HL-60/S4 treated with retinoic acid at 250 ng/mL for 4 days and 3 days (cell line): ENCODE results near the gene GLDC.

ENCODE experiments used
- in situ Hi-C: fragments of 300-500 bp; cut with MboI; formaldehyde crosslinking; loops from 2 replicates; pipeline ENCODE4 v1.7.0; 2022; ENCODE audit warnings: low sequenced_read_pairs

The GLDC gene

DNA sequence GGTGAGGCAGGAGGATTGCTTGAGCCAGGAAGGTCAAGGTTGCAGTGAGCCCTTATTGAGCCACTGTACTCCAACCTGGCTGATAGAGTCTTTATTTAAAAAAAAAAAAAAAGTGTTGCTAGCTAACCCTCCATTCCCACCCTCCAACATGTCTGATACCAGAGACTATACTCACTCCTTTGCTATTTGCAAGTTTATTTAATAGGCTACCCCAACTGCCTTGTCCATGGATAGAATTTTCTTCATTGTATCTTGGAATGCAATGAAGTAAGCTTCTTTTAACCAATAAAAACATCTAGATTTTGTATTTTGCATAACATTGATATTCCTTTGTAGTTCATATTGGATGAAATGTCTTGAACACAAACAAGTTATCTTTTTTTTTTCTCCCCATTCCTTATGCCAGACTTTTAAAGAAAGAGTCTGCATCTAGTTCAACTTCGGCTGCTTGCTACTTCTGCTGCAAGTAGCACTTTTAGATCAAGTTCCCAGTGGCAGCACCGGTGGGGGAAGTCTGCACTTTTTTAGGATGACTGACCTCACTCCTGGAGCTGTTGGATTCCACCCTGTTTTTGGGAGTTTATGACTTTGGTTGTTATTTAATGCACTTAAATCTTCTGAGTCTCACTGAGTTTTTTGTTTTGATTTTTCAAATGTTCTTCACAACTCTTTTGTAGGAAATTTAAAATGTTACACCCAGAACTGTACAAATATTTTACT is 120.0 kb downstream of the GLDC start:
- in situ Hi-C loops: no loop called here

- in situ Hi-C loops: no loop called here
Measured at GRCh38 chr9:6522263-6522662, 123.3 kb downstream of the GLDC start.

DNA sequence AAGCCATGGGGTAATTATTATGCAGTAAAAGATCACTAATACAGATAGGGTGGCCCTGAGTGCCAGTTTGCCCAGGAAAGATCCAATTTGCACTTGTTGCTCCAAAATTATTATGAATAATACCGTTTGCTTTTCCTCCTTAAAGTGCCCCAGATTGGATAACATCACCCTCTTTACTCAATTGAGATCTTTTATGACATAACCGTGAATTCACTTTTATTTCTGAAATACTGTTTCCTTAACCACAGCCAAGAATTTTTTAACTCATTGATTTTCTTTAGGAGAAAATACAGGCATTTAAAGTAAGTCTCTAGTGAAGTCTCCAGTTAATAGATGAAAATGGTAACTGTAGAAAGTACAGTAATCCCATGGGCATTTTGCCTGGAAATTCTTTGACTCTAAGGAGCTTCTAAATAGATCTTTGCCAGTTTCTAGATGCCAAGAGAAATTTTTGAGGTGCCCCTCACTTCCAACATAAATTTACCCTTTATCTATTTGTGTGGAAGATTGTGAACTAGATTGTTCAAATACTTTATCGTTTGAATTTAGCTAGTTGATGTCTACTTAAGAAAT is 133.4 kb downstream of the GLDC start:
- in situ Hi-C loops: no loop called here

DNA sequence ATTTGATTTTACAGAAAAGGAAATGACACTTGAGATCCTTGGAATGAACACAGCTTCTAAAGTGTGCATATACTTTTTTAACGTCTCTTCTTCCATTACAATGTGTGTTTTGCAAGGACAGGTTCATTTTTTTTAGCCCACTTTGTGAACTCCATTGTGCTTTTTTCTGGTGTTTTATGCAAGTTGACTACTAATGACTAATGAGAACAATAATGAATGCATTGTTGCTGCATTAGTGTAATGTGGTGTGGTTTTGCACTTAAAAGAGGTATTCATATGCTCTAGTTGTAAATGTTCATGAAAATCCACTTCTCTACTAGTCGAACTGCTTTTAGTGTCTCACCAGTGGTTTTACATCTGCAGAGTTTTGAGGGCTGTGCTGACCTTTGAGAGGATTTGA is 139.0 kb downstream of the GLDC start:
- in situ Hi-C loops: no loop called here

- in situ Hi-C loops: no loop called here
Measured at GRCh38 chr9:6502399-6502798, 143.1 kb downstream of the GLDC start.

- in situ Hi-C loops: no loop called here
Measured at GRCh38 chr9:6501526-6502210, 143.9 kb downstream of the GLDC start.

DNA sequence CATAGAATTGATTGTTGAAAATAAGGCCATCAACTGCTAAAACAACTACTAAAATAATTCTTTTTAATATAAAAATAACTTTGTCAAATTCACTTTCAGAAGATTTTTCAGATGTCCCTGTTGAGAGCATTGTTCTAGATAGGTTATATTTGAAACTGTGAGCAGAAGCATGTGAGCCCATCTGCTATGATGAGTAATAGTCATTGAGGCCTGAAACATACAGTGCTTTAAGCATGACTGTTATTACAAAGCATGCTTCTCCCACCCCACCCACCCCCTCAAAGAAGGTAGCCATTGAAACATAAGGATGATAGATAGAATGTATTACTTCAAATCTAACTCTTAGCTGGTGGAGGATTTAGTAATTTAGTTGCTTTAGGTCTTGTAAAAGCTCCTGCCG is 146.5 kb downstream of the GLDC start:
- in situ Hi-C loops: no loop called here

DNA sequence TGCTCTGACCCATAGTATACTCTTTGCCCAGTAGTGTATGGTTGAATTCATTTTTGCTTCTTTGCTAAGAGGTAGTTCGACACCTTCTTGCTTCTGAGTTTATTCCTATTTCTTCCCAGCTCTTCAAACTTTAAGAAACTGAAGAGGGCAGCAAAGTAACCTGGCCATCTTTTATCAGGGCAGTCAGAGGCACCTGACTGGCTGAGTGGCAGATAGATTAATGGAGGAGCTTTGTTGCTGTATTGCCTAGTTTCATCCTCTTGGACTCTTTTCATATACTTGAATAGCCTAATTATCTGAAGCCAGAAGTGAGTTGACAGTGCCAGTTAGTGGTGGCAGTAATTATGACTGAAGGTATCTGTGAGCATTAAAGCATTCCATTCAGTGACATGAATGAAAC is 150.1 kb downstream of the GLDC start:
- in situ Hi-C loops: no loop called here

- in situ Hi-C loops: no loop called here
Measured at GRCh38 chr9:6490863-6491262, 154.7 kb downstream of the GLDC start.

DNA sequence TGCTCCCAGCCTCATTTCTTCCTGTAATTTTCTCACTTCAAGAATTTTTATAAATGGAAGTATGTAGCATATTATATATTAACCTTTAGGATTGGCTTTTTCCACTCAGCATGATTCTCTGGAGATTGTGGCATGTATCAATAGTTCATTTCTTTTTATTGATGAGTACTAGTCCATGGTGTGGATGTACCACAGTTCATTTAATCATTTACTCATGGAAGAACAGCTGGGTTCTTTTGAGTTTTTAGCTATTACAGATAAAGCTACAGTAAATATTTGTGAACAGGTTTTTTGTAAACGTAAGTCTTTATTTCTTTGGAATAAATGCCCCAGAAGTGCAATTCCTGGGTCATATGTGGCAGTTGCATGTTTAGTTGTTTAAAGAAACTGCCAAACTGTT is 156.4 kb downstream of the GLDC start:
- in situ Hi-C loops: no loop called here

- in situ Hi-C loops: no loop called here
Measured at GRCh38 chr9:6488395-6488794, 157.1 kb downstream of the GLDC start.

DNA sequence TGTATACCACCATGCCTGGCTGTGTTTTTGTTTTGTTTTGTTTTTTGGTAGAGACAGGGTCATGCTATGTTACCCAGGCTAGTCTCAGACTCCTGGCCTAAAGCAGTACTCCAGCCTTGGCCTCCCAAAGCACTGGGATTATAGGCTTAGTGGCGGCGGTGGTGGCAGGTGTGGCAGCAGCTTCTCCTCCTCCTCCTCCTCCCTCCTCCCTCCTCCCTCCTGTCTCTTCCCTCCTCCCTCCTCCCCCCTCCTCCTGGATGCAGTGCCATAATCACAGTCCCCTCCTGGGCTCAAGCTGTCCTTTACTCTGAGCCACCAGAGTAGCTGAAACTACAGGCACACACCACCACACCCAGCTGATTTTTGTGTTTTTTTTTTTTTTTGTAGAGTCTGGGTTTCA is 161.3 kb downstream of the GLDC start:
- in situ Hi-C loops: no loop called here
